Measurements from ENCODE around the gene PLEKHM2.
A peak's percentile ranks its signal among the peaks of the same experiment; 100 is the strongest.

PLEKHM2 gene

DNA sequence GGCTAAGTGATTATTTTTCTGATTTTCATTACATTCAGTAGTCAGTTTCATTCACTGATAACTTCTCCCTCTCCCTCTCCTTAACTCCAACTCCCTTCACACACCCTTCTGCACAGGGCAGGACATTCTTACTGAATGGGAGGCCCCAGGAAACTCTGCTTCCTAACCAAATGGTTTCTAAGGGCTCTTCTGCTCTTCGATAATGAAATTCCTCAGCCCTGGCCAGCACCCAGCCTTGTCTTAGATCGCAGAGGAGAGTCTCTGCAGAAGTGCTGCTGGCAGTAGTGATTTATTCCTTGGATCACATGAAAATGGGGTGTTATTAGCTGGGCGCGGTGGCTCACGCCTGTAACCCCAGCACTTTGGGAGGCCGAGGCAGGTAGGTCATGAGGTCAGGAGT lies 16.4 kb downstream of the PLEKHM2 start:
- DNase-seq (ENCODE audit: extremely low read depth, low read depth): no peak
- H3K4me3 ChIP-seq (replicated peaks; ENCODE audit: low read depth, low read length): no peak overlapping the region
- TF ChIP-seq, protein P1, sequence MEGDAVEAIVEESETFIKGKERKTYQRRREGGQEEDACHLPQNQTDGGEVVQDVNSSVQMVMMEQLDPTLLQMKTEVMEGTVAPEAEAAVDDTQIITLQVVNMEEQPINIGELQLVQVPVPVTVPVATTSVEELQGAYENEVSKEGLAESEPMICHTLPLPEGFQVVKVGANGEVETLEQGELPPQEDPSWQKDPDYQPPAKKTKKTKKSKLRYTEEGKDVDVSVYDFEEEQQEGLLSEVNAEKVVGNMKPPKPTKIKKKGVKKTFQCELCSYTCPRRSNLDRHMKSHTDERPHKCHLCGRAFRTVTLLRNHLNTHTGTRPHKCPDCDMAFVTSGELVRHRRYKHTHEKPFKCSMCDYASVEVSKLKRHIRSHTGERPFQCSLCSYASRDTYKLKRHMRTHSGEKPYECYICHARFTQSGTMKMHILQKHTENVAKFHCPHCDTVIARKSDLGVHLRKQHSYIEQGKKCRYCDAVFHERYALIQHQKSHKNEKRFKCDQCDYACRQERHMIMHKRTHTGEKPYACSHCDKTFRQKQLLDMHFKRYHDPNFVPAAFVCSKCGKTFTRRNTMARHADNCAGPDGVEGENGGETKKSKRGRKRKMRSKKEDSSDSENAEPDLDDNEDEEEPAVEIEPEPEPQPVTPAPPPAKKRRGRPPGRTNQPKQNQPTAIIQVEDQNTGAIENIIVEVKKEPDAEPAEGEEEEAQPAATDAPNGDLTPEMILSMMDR (IDR thresholded peaks at IDR 0.05; ENCODE audit: low read depth, low read length, missing control alignments): no peak

DNA sequence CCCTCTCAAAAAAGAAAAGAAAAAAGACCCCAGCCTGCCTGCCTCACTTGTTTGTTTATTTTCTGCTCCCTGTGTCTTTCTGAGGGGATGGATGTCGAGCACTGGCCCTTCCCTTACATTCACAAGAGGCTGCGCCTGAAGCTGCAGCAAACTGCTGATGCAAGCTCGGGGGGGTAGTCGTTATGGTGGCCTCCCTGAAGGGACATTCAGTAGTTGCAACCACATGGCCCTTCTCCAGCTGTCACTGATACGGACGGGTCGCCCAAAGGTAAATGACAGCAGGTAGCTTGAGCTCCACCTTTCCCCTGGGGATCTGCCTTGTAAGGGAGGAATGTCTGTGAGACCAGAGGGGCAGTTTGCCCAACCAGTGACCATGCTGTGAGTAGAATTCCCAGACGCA lies 17.7 kb downstream of the PLEKHM2 start:
- TF ChIP-seq, protein P1 (IDR thresholded peaks at IDR 0.05; ENCODE audit: low read depth, low read length, missing control alignments): no peak
- no peak overlapping the region for H3K4me3 ChIP-seq (replicated peaks; ENCODE audit: low read depth, low read length)
- DNase-seq (ENCODE audit: extremely low read depth, low read depth): no peak

DNA sequence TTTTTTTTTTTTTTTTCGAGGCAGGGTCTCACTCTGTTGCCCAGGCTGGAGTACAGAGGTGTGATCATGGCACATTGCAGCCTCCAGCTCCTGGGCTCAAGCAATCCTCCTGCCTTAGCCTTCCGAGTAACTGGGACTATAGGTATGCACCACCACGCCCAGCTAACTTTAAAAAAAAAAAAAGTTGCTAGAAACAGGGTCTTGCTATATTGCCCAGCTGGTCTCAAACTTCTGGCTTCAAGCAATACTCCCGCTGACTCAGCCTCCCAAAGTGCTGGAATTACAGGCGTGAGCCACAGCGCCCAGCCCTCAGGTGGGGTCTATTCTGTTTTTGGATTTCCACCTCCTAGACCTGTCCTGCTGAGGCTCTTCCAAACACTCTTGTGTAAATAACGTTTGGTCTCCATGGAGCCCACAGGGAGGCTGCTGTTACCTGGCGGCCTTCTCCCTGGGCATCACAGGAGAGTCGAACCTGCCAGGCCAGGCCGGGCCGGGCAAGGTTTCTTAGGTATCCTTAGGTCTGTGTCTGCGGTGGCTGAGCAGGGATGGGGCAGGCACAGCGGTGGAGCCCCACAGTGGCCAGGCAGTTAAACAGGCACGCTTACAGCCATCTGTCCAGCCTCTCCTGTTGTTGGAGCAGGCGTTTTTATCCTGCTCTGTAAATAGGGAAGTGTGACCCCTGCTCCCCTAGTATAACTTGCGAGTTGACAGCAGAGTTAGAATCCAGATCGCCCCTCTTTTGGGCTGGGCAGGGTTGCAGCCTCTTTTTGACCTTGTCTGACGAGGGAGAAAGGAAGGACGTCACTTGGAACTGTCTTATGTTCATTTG lies 18.8 kb downstream of the PLEKHM2 start:
- no peak overlapping the region; the same call in 1 of the 2 replicates for H3K4me3 ChIP-seq (replicated peaks; ENCODE audit: low read depth, low read length)
- TF ChIP-seq, protein P1 (IDR thresholded peaks at IDR 0.05; ENCODE audit: low read depth, low read length, missing control alignments): peak; percentile 25
- DNase-seq (ENCODE audit: extremely low read depth, low read depth): no peak

DNA sequence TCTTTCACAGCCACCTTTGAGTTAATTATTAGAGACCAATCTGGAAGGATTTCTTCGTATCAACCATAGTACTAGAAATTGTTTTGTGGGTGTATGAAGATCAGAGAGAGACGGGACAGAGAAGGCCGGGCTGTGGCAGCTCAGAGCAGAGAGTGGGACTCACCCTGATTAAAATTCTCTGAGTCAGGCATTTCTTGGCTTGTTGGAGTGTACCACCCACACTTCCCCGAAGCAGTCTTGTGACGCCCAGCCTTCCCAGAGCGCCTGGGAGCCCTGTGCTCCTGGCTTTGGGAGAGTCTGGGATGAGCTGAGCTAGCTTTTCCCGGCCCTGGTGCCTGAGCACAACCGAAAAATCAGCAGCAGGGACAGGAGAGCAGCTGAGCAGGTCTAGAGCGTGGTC lies 19.4 kb downstream of the PLEKHM2 start:
- H3K4me3 ChIP-seq (replicated peaks; ENCODE audit: low read depth, low read length): no peak overlapping the region; the same call in 1 of the 2 replicates
- peak; percentile 50 for DNase-seq (ENCODE audit: extremely low read depth, low read depth)
- TF ChIP-seq, protein P1 (IDR thresholded peaks at IDR 0.05; ENCODE audit: low read depth, low read length, missing control alignments): no peak

GRCh38 chr1:15704526-15705183 lies 20.5 kb downstream of the PLEKHM2 start:
- DNase-seq (ENCODE audit: extremely low read depth, low read depth): no peak
- TF ChIP-seq, protein P1 (IDR thresholded peaks at IDR 0.05; ENCODE audit: low read depth, low read length, missing control alignments): no peak
- H3K4me3 ChIP-seq (replicated peaks; ENCODE audit: low read depth, low read length): no peak overlapping the region

GRCh38 chr1:15705184-15705566 lies 21.1 kb downstream of the PLEKHM2 start:
- DNase-seq (ENCODE audit: extremely low read depth, low read depth): no peak
- H3K4me3 ChIP-seq (replicated peaks; ENCODE audit: low read depth, low read length): no peak overlapping the region
- TF ChIP-seq, protein P1 (IDR thresholded peaks at IDR 0.05; ENCODE audit: low read depth, low read length, missing control alignments): no peak
